Fibroblast of mammary gland (primary cell): ENCODE measurements around the gene TCF15.
A peak's percentile ranks its signal among the peaks of the same experiment; 100 is the strongest.

Source experiments
- DNase-seq: peaks from one replicate; pipeline ENCODE4 v3.0.0-alpha.2; 2010; ENCODE audit warnings: low read depth
- H3K4me3 ChIP-seq: 2 replicates; pipeline ENCODE4 v1.5.1; 2011; ENCODE audit warnings: low read depth, mild to moderate bottlenecking, low read length, moderate library complexity; ENCODE audit not compliant: control insufficient read depth
- TF ChIP-seq, protein P1 (sequence below): conservative IDR thresholded peaks from 2 replicates; pipeline ENCODE4 v1.5.1; 2011; ENCODE audit warnings: low read depth, low read length, inconsistent platforms; ENCODE audit not compliant: control insufficient read depth, insufficient read depth

The TCF15 gene

GRCh38 chr20:563187-563586 lies 46.9 kb downstream of the TCF15 start:
- TF ChIP-seq, protein P1, sequence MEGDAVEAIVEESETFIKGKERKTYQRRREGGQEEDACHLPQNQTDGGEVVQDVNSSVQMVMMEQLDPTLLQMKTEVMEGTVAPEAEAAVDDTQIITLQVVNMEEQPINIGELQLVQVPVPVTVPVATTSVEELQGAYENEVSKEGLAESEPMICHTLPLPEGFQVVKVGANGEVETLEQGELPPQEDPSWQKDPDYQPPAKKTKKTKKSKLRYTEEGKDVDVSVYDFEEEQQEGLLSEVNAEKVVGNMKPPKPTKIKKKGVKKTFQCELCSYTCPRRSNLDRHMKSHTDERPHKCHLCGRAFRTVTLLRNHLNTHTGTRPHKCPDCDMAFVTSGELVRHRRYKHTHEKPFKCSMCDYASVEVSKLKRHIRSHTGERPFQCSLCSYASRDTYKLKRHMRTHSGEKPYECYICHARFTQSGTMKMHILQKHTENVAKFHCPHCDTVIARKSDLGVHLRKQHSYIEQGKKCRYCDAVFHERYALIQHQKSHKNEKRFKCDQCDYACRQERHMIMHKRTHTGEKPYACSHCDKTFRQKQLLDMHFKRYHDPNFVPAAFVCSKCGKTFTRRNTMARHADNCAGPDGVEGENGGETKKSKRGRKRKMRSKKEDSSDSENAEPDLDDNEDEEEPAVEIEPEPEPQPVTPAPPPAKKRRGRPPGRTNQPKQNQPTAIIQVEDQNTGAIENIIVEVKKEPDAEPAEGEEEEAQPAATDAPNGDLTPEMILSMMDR, result no peak
- H3K4me3 ChIP-seq, result no peak overlapping the region
- no peak for DNase-seq

GRCh38 chr20:562232-562897 lies 47.7 kb downstream of the TCF15 start:
- H3K4me3 ChIP-seq, result no peak overlapping the region
- TF ChIP-seq, protein P1, result no peak
- DNase-seq, result no peak

- TF ChIP-seq, protein P1, result peak; percentile 100
- no peak overlapping the region for H3K4me3 ChIP-seq
- peak; percentile 72 for DNase-seq
Measured at GRCh38 chr20:561437-562231, 48.5 kb downstream of the TCF15 start.

DNA sequence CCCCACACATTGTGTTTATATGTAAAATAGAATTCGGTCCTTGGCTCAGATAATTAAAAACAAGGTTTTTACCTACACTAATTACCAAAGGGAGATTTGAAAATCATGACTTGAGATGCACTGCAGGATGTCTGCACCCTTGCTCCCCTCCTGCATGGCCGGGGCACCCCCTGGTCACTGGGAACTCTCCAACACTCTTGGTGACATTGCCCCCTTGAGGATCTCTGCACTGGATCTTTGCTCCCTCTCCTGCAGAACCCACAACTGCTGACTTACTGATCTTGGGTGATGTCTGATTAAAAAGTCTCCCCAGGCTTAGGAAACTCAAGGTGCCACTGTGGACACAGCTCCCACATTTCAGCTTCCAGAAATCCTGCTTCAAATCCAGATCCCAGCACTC lies 49.4 kb downstream of the TCF15 start:
- TF ChIP-seq, protein P1, result no peak
- H3K4me3 ChIP-seq, result no peak overlapping the region
- DNase-seq, result no peak

- no peak for DNase-seq
- TF ChIP-seq, protein P1, result no peak
- H3K4me3 ChIP-seq, result no peak overlapping the region
Measured at GRCh38 chr20:558117-558516, 52.0 kb downstream of the TCF15 start.

GRCh38 chr20:556984-557383 lies 53.1 kb downstream of the TCF15 start:
- no peak overlapping the region for H3K4me3 ChIP-seq
- no peak for DNase-seq
- TF ChIP-seq, protein P1, result no peak

DNA sequence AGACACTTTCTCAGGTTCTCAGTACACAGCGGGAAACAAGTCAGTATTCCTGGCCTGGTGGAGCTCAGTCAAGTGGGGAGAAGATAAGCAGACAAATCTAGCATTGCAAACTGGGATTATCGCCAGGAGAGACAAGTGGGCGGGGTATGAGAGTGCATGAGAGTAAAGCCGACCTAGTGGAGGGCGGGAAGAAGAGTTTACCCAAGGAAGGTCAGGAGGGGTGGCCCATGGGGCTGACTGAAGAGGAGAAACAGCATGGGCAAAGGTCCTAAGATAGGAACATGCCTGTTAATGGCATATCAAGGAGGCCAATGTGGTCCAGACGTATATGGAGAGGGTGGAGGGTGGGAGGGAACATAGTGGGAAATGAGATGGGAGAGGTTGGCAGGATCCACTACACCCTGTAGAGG lies 54.1 kb downstream of the TCF15 start:
- no peak for DNase-seq
- TF ChIP-seq, protein P1, result no peak
- no peak overlapping the region for H3K4me3 ChIP-seq
